T-helper 17 cell (primary cell): ENCODE measurements around the gene ALG9. TPM values are rescaled to one million over a fixed set of nuclear protein-coding genes. Genes with fewer than 3 reads are reported as not detected.

ENCODE experiments used
- ATAC-seq: fragments of 150-1000 bp; cut with Tn5 transposase; 2 replicates; pipeline ENCODE4 v1.10.0; 2021; ENCODE audit warnings: mild to moderate bottlenecking, moderate library complexity
- DNase-seq, 3 donors: peaks; one replicate each; pipeline versions ENCODE4 v3.0.0 to v3.0.0-alpha.2; 2020 to 2021
- H3K9me3 ChIP-seq: one replicate; pipeline ENCODE4 v1.7.0; 2013; ENCODE audit warnings: low read length, mild to moderate bottlenecking; ENCODE audit not compliant: control insufficient read depth, poor library complexity, severe bottlenecking
- H3K27ac Mint-ChIP-seq: one replicate; pipeline ENCODE4 v1.8.0; 2022; ENCODE audit warnings: mild to moderate bottlenecking, moderate library complexity, mixed read lengths
- H3K27me3 Mint-ChIP-seq: one replicate; pipeline ENCODE4 v1.8.0; 2022; ENCODE audit warnings: mixed read lengths
- H3K36me3 Mint-ChIP-seq: one replicate; pipeline ENCODE4 v1.8.0; 2022; ENCODE audit warnings: low read depth, mixed read lengths
- H3K4me1 Mint-ChIP-seq: one replicate; pipeline ENCODE4 v1.8.0; 2022; ENCODE audit warnings: mild to moderate bottlenecking, mixed read lengths
- H3K4me3 Mint-ChIP-seq: one replicate; pipeline ENCODE4 v1.8.0; 2022; ENCODE audit warnings: mild to moderate bottlenecking, moderate library complexity, mixed read lengths
- total RNA-seq, 4 donors: library from RNA in 2 of 4; stranded (reverse) in 2 of 4; gene quantifications; one replicate each; pipeline ENCODE4 v1.2.3 and lab custom pipeline; 2022 to 2026

The ALG9 gene
- total RNA-seq, 2 donors from 2014 or later, result 22.7 to 33.9 TPM

GRCh38 chr11:111870113-111870512 lies 1.3 kb downstream of the ALG9 start:
- H3K4me3 Mint-ChIP-seq, result peak overlapping the region; percentile 33

DNA sequence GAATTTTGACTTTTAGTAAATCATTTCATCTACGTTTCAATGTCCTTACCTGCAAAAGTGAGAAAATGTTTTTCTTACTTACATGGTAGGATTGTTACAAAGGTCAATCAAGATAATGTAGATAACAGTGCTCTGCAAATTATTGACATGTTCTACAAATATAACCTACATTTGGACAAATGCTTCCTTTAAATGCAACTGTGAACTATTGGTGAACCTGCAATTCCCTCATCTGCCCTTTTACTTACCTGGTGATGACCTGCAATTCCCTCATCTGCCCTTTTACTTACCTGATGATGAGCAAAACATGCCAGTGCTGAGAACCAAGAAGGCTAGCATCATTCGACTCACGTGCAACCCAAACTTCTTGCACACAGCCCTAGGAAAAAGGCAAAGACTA lies 11.1 kb downstream of the ALG9 start:
- H3K27ac Mint-ChIP-seq, result no peak overlapping the region

More at GRCh38 chr11:111870113-111870512, 1.3 kb downstream of the ALG9 start:
- Mint-ChIP-seq H3K4me1 (peaks cover 22% of the 10 kb centered on the region), H3K27me3 (no peaks in the 10 kb centered on the region), H3K36me3 (peaks cover 4% of the 10 kb centered on the region), H3K27ac (no peak overlapping the region)
- no peak for ATAC-seq
- DNase-seq, result no peak
- H3K9me3 ChIP-seq, result no peaks in the 10 kb centered on the region

DNA sequence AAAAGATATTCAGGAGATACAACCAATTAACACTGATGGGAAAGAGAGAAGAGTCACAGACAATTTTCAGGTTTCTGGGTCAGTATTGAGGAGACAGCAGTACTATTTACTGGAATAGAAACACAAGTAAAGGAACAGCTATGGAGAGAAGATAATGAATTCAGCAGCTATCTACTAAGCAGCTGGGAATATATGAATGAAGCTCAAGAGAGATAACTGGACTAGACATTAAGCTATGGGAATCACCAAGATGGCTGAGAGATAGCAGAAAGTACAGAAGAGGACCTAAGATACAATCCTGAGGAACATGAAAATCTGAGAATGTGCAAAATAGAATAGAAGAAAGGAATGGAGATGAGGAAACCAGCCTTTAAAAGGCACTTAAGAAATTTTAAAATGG lies 15.9 kb downstream of the ALG9 start:
- Mint-ChIP-seq H3K4me1 (no peaks in the 10 kb centered on the region), H3K27me3 (no peaks in the 10 kb centered on the region), H3K27ac (peak overlapping the region; percentile 61), H3K4me3 (no peak overlapping the region), H3K36me3 (peaks cover 15% of the 10 kb centered on the region)
- DNase-seq, result no peak
- ATAC-seq, result no peak
- H3K9me3 ChIP-seq, result no peaks in the 10 kb centered on the region

More for the DNA sequence above, 11.1 kb downstream of the ALG9 start:
- DNase-seq, result no peak
- no peaks in the 10 kb centered on the region for H3K9me3 ChIP-seq
- H3K4me1 Mint-ChIP-seq, result no peaks in the 10 kb centered on the region
- no peak for ATAC-seq
- H3K36me3 Mint-ChIP-seq, result peaks cover 8% of the 10 kb centered on the region
- H3K27me3 Mint-ChIP-seq, result no peaks in the 10 kb centered on the region
- H3K4me3 Mint-ChIP-seq, result no peak overlapping the region

DNA sequence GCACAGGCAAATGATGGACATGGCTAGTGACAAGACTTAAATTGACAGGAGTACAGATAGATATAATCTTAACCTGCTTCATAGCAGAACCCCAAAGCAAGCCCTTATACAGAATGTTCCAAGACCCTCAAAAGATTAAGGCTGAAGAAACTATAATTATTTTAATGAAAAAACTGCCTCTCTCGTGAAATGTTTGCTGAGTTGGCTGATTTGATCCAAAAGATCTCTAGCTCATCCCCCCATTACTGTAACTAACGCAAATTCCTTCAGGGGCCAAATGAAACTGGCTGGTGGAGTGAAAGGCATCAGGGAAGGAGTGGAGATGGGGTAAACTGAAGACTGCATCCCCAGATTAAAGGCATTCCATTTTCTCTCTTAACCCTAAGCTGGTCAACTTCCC lies 19.3 kb downstream of the ALG9 start:
- no peaks in the 10 kb centered on the region for H3K4me1 Mint-ChIP-seq
- ATAC-seq (no peak), DNase-seq (no peak)
- H3K4me3 Mint-ChIP-seq, result no peak overlapping the region
- H3K9me3 ChIP-seq, result no peaks in the 10 kb centered on the region
- no peaks in the 10 kb centered on the region for H3K27me3 Mint-ChIP-seq
- peaks cover 17% of the 10 kb centered on the region for H3K36me3 Mint-ChIP-seq
- no peak overlapping the region for H3K27ac Mint-ChIP-seq

DNA sequence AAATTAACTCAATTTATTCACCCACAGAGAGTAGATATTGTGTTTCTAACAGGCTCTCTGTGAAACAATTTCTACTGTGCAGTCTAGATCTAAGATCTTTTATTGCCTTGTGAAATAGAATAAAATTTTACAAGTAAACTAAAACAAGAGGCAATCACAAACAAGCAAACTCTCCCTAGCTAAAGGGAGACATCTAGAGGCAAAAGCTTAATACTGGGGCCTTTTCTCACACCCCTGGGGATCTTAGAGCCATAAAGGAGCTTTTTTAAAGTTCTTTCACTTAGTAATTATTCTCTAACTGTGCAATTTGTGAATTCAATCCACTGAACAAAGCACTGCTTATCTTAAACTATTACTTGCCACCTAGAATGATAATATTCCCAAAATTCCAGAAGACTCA lies 19.7 kb downstream of the ALG9 start:
- Mint-ChIP-seq H3K4me3 (no peak overlapping the region), H3K36me3 (peaks cover 17% of the 10 kb centered on the region), H3K4me1 (no peaks in the 10 kb centered on the region), H3K27me3 (no peaks in the 10 kb centered on the region), H3K27ac (no peak overlapping the region)
- DNase-seq (no peak), ATAC-seq (no peak)
- no peaks in the 10 kb centered on the region for H3K9me3 ChIP-seq

- H3K36me3 Mint-ChIP-seq, result peaks cover 17% of the 10 kb centered on the region
- H3K27ac Mint-ChIP-seq, result no peak overlapping the region
- H3K4me1 Mint-ChIP-seq, result no peaks in the 10 kb centered on the region
- no peaks in the 10 kb centered on the region for H3K27me3 Mint-ChIP-seq
- no peaks in the 10 kb centered on the region for H3K9me3 ChIP-seq
- DNase-seq (no peak), ATAC-seq (no peak)
- no peak overlapping the region for H3K4me3 Mint-ChIP-seq
Observed at GRCh38 chr11:111851067-111851466, 20.3 kb downstream of the ALG9 start.

- H3K9me3 ChIP-seq, result no peaks in the 10 kb centered on the region
- Mint-ChIP-seq H3K27ac (no peak overlapping the region), H3K4me1 (no peaks in the 10 kb centered on the region), H3K36me3 (peaks cover 7% of the 10 kb centered on the region), H3K4me3 (no peak overlapping the region), H3K27me3 (no peaks in the 10 kb centered on the region)
- no peak for ATAC-seq
- no peak for DNase-seq
Observed at GRCh38 chr11:111849631-111850030, 21.8 kb downstream of the ALG9 start.

GRCh38 chr11:111846636-111847035 lies 24.7 kb downstream of the ALG9 start:
- no peaks in the 10 kb centered on the region for H3K9me3 ChIP-seq
- DNase-seq, result no peak
- no peak overlapping the region for H3K4me3 Mint-ChIP-seq
- H3K27ac Mint-ChIP-seq, result peak overlapping the region; percentile 4
- H3K4me1 Mint-ChIP-seq, result no peaks in the 10 kb centered on the region
- H3K36me3 Mint-ChIP-seq, result peaks cover 5% of the 10 kb centered on the region
- ATAC-seq, result no peak
- H3K27me3 Mint-ChIP-seq, result no peaks in the 10 kb centered on the region

- Mint-ChIP-seq H3K36me3 (peaks cover 5% of the 10 kb centered on the region), H3K4me3 (no peak overlapping the region), H3K27ac (no peak overlapping the region), H3K4me1 (peaks cover 3% of the 10 kb centered on the region), H3K27me3 (no peaks in the 10 kb centered on the region)
- DNase-seq (no peak), ATAC-seq (no peak)
- no peaks in the 10 kb centered on the region for H3K9me3 ChIP-seq
Observed at GRCh38 chr11:111846063-111846462, 25.3 kb downstream of the ALG9 start.

- Mint-ChIP-seq H3K27me3 (no peaks in the 10 kb centered on the region), H3K27ac (peak overlapping the region; percentile 49), H3K4me3 (no peak overlapping the region), H3K36me3 (peaks cover 5% of the 10 kb centered on the region), H3K4me1 (peaks cover 3% of the 10 kb centered on the region)
- no peak for ATAC-seq
- no peak for DNase-seq
- no peaks in the 10 kb centered on the region for H3K9me3 ChIP-seq
Observed at GRCh38 chr11:111845276-111846028, 25.9 kb downstream of the ALG9 start.

GRCh38 chr11:111843661-111844060 lies 27.7 kb downstream of the ALG9 start:
- ATAC-seq (no peak), DNase-seq (no peak)
- Mint-ChIP-seq H3K4me1 (peaks cover 3% of the 10 kb centered on the region), H3K36me3 (peaks cover 3% of the 10 kb centered on the region), H3K27ac (no peak overlapping the region), H3K4me3 (no peak overlapping the region), H3K27me3 (no peaks in the 10 kb centered on the region)
- no peaks in the 10 kb centered on the region for H3K9me3 ChIP-seq

DNA sequence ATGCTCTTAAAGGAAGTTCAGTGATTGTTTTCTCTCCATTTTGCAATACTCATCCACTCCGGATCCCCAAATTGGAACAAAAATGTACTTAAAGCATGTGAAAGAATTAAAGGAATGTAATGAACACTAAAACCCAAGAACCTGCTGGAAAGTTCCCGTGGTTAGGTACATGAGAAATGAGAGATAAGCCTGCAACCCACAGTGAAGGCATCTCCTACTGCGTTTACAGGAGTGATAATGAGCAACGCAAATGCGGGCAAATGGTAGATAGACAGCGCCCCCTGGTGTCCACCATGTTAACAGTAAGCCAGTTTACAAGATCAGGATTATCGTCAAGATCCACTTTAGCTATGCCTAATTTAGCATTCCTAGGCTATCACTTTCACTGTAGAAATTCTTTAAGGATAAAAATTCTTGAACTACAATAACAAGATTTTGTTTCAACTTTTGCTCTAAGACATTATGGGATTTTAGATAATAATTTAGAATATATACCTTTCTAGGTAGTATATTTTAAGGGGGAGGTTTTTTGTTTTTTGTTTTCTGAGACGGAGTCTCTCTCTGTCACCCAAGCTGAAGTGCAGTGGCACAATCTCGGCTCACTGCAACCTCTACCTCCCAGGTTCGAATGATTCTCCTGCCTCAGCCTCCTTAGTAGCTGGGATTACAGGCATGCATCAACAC lies 29.9 kb downstream of the ALG9 start:
- H3K9me3 ChIP-seq, result no peaks in the 10 kb centered on the region
- no peak overlapping the region for H3K4me3 Mint-ChIP-seq
- peak; percentile 66 to 79 (median 71) for DNase-seq
- ATAC-seq, result peak; percentile 96
- no peaks in the 10 kb centered on the region for H3K36me3 Mint-ChIP-seq
- no peaks in the 10 kb centered on the region for H3K27me3 Mint-ChIP-seq
- H3K27ac Mint-ChIP-seq, result no peak overlapping the region
- peaks cover 3% of the 10 kb centered on the region for H3K4me1 Mint-ChIP-seq

DNA sequence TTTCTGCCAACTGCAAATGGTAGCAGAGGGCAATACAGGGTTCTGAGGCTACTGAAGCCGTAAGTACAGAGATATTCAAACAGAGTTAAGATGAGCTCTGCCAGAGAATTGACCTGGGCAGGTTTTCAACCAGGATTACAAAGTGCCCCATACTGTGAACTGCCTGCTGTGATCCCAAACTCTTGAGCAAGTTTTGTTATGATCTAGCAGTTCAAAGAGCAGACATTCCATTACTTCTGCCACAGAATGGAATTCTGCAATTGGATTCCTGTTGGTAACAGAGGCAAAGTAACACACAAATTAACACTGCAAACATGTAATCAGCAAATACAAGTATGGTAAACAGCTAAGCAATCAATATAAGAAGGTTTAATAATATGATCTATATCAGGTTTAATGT lies 31.2 kb downstream of the ALG9 start:
- Mint-ChIP-seq H3K27me3 (no peaks in the 10 kb centered on the region), H3K4me1 (peaks cover 3% of the 10 kb centered on the region), H3K27ac (no peak overlapping the region), H3K4me3 (no peak overlapping the region), H3K36me3 (peaks cover 4% of the 10 kb centered on the region)
- DNase-seq (no peak), ATAC-seq (no peak)
- H3K9me3 ChIP-seq, result no peaks in the 10 kb centered on the region

- H3K9me3 ChIP-seq, result no peaks in the 10 kb centered on the region
- Mint-ChIP-seq H3K27me3 (no peaks in the 10 kb centered on the region), H3K4me3 (no peak overlapping the region), H3K36me3 (peaks cover 6% of the 10 kb centered on the region), H3K27ac (no peak overlapping the region), H3K4me1 (peaks cover 6% of the 10 kb centered on the region)
- DNase-seq (no peak), ATAC-seq (no peak)
Observed at GRCh38 chr11:111838054-111838453, 33.3 kb downstream of the ALG9 start.
